Measurements from ENCODE around the gene KRT82. TPM values are rescaled to one million over a fixed set of nuclear protein-coding genes. Genes with fewer than 3 reads are reported as not detected.
A peak's percentile ranks its signal among the peaks of the same experiment; 100 is the strongest.

The KRT82 gene
- total and polyA plus RNA-seq, 2 of the 8 experiments (the other 6 are each of a cell fraction or from before 2014, with no cell fraction given) = not detected

- H3K9ac ChIP-seq (replicated peaks in 1 of 4; ENCODE audit: extremely low read depth in 1 of 4, low read depth in 3 of 4, low read length in 3 of 4) = no peak overlapping the region
- no peak overlapping the region for H3K14ac ChIP-seq (ENCODE audit: insufficient read length)
- H2BK20ac ChIP-seq (ENCODE audit: low read length) = no peak overlapping the region
- H3K27ac ChIP-seq (ENCODE audit: low read depth, low read length) = no peak overlapping the region
- no peak overlapping the region for H4K5ac ChIP-seq (ENCODE audit: insufficient read length, low read depth, low read length)
- H2AFZ ChIP-seq (ENCODE audit: low read length) = no peak overlapping the region
- H4K91ac ChIP-seq (replicated peaks; ENCODE audit: insufficient read length, low read length) = no peak overlapping the region
- no peaks in the 10 kb centered on the region for H3K4me1 ChIP-seq (replicated peaks in 1 of 4; ENCODE audit: control insufficient read depth in 3 of 4, insufficient read depth in 4 of 4, low read length in 3 of 4)
- H2BK5ac ChIP-seq (ENCODE audit: low read depth, low read length) = no peak overlapping the region
- H3K27me3 ChIP-seq (replicated peaks in 1 of 4; ENCODE audit: control insufficient read depth in 3 of 4, extremely low read depth in 1 of 4, insufficient read depth in 3 of 4, low read length in 3 of 4) = no peaks in the 10 kb centered on the region
- H3K23ac ChIP-seq (ENCODE audit: insufficient read length) = no peak overlapping the region
- H4K20me1 ChIP-seq (replicated peaks in 1 of 2; ENCODE audit: control insufficient read depth in 1 of 2, insufficient read depth in 2 of 2, low read length in 2 of 2) = no peaks in the 10 kb centered on the region
- H3K4ac ChIP-seq (replicated peaks; ENCODE audit: insufficient read length, low read depth, low read length) = no peak overlapping the region
- WGBS, 2 experiments (ENCODE audit: extremely low coverage in 1 of 2, insufficient coverage in 1 of 2, insufficient read length in 1 of 2, insufficient replicate concordance in 2 of 2, low coverage in 1 of 2, low lambda C conversion rate in 2 of 2, missing lambda C conversion rate in 1 of 2) = 85% methylated on average over 3 of the region's 3 CpGs; no CpG with 5 or more reads in 1 of the 2 experiments
- H4K8ac ChIP-seq (ENCODE audit: extremely low read depth, insufficient read depth, low read length) = peak overlapping the region; percentile 53; the same call in 1 of the 2 replicates
- H3K23me2 ChIP-seq (ENCODE audit: low read depth, low read length) = no peaks in the 10 kb centered on the region
- H3K36me3 ChIP-seq (ENCODE audit: control insufficient read depth in 2 of 4, insufficient read depth in 4 of 4, low read length in 3 of 4) = no peaks in the 10 kb centered on the region
- H3K18ac ChIP-seq (ENCODE audit: extremely low read depth, low read length) = no peak overlapping the region
- H3K9me3 ChIP-seq (ENCODE audit: insufficient read depth in 2 of 2, low read depth in 1 of 2, low read length in 1 of 2) = no peaks in the 10 kb centered on the region
- H2BK15ac ChIP-seq (ENCODE audit: low read length) = no peak overlapping the region
- POLR2A ChIA-PET (ENCODE audit: partially characterized antibody) = no interaction called here
- H2AK5ac ChIP-seq (ENCODE audit: low read depth, low read length) = no peak overlapping the region
- no peak overlapping the region for H3K4me2 ChIP-seq (ENCODE audit: insufficient read depth in 1 of 2, low read depth in 2 of 2, low read length in 2 of 2)
- H2BK12ac ChIP-seq (ENCODE audit: low read depth, low read length) = no peak overlapping the region
- no peak overlapping the region for H2BK120ac ChIP-seq (replicated peaks; ENCODE audit: low read depth, low read length)
- FAIRE-seq (no peak), DNase-seq (ENCODE audit: low read depth in 1 of 2, low spot score in 2 of 2) (no peak)
- no peak overlapping the region for H3K4me3 ChIP-seq (ENCODE audit: extremely low read depth in 1 of 4, insufficient read depth in 2 of 4, low read depth in 3 of 4, low read length in 4 of 4)
- H3K79me1 ChIP-seq (ENCODE audit: low read depth, low read length) = no peaks in the 10 kb centered on the region; the same call in 1 of the 2 replicates
- no peak overlapping the region for H3K56ac ChIP-seq (replicated peaks; ENCODE audit: insufficient read length, low read depth, low read length)
- TF ChIP-seq SRF (IDR thresholded peaks at IDR 0.05; ENCODE audit: low read depth, low read length) = no peak
- no peak for TF ChIP-seq TAF7 (optimal IDR thresholded peaks at IDR 0.05; ENCODE audit: borderline replicate concordance, low read depth, low read length)
- no peak for TF ChIP-seq BRCA1 (IDR thresholded peaks at IDR 0.05; ENCODE audit: low read depth, low read length)
- TF ChIP-seq TEAD4 (IDR thresholded peaks at IDR 0.05; ENCODE audit: low read depth, low read length) = no peak
- no peak for TF ChIP-seq SP1 (IDR thresholded peaks at IDR 0.05; ENCODE audit: low read depth, low read length)
- TF ChIP-seq BACH1 (IDR thresholded peaks at IDR 0.05; ENCODE audit: low read length) = no peak
- no peak for TF ChIP-seq KDM5A (IDR thresholded peaks at IDR 0.05; ENCODE audit: low read length)
- CTCF ChIA-PET (ENCODE audit: partially characterized antibody) = interaction anchor here (0.8 to 11.3 kb wide), 14 partner anchors 8 to 597 kb away, joined by 3 to 105 read pairs (median 4); partner anchors contain the start of gene KRT85
- H3K79me2 ChIP-seq (ENCODE audit: control insufficient read depth in 1 of 2, insufficient read depth in 2 of 2, low read length in 2 of 2) = no peaks in the 10 kb centered on the region
These were observed 22.8 kb downstream of the KRT82 start for GRCh38 chr12:52383331-52383730.
